Measurements from ENCODE around the gene OSER1.
"Not testable (repeated sequence)": the region's sequence is repeated elsewhere in the genome, so short reads cannot be mapped to it uniquely, and the experiment has no call there.

The OSER1 gene

DNA sequence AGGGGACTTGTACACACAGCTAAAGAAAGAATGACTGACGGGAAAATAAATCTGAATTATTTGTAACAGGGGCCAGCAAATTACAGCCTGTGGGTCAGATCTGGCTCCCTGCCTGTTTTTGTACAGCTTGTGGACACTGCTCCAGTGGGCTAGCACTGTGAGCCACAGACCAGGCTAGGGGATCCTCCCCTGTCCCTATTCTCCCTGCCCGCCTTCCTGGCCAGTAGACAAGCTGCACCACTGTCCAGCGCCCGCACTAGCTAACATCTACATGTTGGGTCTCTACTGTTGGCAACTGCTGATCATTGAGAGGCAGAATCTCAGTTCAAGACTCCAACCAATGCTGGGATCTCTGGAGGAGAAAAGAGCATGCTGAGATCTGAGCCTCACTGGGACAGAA lies 10.7 kb downstream of the OSER1 start:
- DNase-seq: no peak

DNA sequence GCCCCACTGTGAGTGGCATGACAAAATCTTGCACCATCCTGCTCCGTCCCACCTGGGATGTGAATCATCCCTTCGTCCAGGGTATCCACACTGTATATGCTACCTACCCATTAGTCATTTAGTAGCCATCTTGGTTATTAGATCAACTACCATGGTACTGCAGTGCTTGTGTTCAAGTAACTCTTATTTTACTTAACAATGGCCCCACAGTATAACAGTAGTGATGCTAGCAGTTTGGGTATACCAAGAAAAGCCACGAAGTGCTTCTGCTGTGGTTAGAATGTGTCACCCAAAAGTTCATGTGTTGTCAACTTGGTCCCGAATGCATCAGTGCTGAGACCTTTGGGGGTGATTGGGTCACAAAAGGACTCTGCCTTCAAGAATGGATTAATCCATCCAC lies 11.7 kb downstream of the OSER1 start:
- no peak for DNase-seq

DNA sequence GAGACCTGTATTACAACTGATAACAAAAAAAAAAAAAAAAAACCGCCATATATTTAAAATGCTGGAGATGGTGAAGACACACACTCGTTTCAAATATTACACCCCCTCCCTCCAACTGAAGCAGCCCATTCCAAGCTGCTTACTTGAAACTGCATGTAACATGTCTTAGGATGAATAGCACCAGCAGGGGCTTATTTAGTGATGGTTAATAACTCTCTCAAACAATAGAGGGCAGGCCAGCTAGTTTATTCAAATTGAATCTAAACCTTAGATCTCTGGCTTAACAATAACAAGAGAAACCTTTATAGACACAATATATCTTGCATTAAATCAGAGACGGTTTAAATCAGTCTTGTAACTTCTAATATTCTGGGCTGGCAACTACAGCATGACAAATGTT lies 14.3 kb downstream of the OSER1 start:
- peak; percentile 18 for DNase-seq

- DNase-seq: no peak
Measured at GRCh38 chr20:44195605-44196004, 15.0 kb downstream of the OSER1 start.

- DNase-seq: no peak
Measured at GRCh38 chr20:44193801-44194200, 16.8 kb downstream of the OSER1 start.

DNA sequence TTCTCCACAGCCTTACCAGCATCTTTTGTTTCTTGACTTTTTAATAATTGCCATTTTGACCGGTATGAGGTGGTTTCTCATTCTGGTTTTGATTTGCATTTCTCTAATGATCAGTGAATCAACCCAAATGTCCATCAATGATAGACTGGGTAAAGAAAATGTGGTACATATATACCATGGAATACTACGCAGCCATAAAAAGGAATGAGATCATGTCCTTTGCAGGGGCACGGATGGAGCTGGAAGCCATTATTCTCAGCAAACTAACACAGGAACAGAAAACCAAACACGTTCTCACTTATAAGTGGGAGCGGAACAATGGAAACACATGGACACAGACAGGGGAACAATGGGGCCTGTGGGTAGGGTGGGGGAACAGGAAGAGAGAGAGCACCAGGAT lies 18.9 kb downstream of the OSER1 start:
- not testable (repeated sequence) for DNase-seq

- peak; percentile 87 for DNase-seq
Measured at GRCh38 chr20:44190197-44190852, 20.2 kb downstream of the OSER1 start.

GRCh38 chr20:44188752-44189151 lies 21.8 kb downstream of the OSER1 start:
- no peak for DNase-seq

DNA sequence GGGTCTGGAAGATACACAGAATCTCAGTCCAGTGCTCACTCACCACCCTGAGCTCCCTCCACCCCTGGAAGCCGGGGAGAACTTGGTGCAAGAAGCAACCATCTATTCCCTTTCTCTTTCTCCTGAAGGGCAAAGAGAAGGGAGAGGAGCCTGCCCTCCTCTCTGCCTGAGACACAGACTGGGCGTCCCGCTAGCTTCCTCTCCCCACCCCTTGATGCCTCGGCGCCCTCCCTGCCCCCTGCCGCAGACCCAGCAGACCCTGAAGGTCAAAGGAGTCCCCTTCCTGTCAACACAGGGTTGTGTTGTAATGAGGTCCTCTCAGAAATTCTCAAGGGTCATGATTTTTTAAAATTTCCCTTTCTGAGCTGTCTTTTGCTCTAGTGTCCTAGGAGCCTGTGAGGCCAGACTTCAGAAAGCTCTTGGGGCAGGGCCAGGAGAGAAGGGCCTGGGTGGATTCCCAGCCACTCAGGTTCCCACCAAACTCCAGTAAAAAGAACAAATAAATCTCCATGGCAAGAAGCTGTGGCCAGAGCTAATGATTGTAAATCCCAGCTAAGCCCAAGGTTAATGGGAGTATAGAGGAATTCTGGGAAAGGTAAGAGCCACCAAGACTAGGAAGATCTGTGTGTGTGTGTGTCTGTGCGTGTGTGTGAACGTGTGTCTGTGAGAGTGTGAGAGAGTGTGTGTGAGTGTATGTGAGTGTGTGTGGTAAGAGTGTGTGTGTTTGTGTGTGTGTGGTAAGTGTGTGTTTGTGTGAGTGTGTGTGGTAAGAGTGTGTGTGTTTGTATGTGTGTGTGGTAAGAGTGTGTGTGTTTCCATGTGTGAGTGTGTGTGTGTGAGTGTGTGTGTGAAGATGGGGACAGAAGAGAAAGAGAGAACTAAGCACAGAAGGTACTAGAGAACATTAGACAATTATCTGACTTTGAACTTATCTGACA lies 22.5 kb downstream of the OSER1 start:
- no peak for DNase-seq

GRCh38 chr20:44187054-44187771 lies 23.4 kb downstream of the OSER1 start, which contains the start of gene JPH2:
TSS of gene JPH2 (minus strand) at chr20:44187188. CDS start at chr20:44186705, 483 bp downstream.
- DNase-seq: no peak

DNA sequence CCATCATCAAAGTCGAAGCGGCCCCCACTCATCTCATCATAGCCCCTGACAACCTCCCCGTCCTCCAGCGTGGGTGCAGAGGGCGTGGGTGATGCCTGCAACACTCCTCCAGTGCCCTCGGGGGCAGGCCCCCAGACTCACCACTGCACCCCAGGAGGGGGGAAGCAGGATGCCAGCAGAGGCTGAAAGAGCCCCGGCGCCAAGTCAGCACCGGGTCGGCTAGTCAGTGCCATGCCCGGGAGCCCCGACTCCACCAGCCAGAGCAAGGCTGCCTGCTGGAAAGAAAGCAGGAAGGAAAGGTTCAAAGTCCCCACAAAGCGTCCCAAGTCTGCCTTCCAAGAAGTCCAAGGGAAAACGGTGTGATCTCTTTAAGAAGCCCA lies 23.9 kb downstream of the OSER1 start:
- no peak for DNase-seq

DNA sequence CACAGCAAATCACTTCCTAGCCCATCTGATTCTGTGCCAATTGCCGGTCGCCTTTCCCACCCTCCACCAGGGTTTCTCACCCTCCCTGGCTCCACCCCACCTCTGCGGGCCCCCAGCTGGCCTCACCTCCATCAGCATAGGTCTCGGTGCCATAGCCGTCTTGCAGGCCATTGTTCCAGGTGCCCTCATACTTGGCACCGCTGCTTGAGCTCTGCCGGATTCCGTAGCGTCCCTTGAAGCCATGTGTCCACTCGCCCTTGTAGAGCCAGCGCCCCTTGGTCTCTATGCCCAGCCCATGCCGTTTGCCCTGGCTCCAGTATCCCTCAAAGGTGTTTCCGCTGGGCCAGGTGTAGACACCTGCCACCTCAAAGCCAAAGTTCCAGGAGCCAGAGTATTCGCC lies 24.4 kb downstream of the OSER1 start:
- DNase-seq: no peak

GRCh38 chr20:44185574-44185973 lies 25.0 kb downstream of the OSER1 start:
- DNase-seq: no peak

DNA sequence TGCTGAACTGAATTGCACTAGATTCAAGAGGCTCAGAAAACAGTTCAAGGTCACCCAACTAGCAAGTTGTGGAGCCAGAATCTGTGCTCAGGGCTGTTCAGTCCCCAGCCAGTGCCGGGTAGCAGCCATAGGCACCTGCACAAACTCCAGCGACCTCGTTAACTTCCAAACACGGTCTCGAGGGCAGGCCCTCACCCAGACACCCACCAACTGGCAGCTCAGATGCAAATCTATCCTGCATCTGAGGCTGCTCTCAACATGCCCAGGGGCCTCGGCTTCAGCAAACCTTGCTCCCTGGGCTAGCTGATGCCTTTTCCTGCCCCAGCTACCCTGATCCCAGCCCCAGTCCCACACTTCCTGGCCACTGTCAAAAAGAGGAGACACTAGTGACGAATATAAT lies 27.3 kb downstream of the OSER1 start:
- DNase-seq: no peak

DNA sequence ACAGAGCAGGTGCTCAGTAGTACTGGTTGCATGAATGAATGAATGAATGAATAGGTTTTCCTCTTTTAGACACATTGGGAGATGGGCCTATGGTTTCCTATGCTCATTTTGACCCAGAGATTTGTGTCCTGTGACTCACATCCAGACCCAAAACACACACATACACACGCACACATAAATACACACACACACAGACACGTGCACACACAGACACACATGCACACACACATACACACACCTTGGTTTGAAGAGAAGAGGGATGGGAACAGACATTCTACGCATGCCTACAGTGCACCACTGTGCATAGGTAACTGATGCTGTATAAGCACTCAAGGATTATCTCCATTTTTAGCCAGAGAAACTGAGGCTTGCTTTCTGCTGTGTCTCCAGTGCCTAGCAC lies 27.7 kb downstream of the OSER1 start:
- no peak for DNase-seq

DNA sequence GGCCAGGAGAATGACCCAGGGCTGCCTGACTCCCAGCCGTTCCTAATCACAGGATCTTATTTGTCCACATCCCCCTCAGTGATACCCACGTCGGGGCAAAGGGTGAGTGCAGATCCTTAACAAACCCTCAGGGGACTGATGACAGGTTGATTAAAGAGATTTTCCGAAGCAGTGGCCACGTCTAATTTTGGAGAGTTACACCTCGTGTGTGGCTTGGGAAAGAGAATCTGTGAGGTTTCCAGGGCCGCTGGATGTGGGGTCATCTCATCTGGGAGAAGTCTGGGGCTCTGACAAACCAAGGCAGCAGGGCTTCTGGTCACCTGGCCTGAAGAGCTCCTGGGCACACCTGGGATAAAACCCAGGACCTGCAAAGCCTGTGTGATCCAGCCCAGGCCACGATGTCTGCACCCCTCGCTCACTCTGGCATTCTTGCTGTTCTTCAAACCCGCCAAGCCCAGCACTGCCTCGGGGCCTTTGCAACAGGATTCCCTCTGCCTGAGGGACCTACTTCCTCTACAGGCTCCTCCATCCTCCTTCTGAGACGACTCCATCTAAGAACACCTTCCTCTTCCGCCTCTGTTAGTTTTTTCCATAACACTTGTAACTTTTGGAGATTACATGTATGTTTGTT lies 28.3 kb downstream of the OSER1 start:
- no peak for DNase-seq

- DNase-seq: no peak
Measured at GRCh38 chr20:44181611-44182010, 29.0 kb downstream of the OSER1 start.

DNA sequence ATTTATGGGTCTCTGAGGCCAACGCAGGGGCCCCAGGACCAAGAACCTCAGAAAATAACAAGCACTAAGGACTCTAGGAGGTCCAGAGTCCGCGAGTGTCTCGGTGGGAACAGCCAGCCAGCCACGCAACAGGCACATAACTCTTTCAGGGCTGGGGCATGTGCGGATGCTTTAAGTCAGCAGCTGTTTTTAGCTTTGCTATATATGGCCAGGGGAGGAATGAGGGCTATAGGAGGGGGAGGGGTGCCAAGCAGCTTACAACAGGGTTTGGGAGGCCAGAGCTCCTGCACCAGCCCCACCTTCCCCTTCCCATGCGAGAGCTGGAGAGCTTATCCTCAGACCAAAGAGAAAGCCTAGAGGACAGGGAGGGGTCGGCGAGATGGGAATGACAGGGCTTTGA lies 29.8 kb downstream of the OSER1 start:
- no peak for DNase-seq

- DNase-seq: no peak
Measured at GRCh38 chr20:44176833-44177534, 33.6 kb downstream of the OSER1 start.

DNA sequence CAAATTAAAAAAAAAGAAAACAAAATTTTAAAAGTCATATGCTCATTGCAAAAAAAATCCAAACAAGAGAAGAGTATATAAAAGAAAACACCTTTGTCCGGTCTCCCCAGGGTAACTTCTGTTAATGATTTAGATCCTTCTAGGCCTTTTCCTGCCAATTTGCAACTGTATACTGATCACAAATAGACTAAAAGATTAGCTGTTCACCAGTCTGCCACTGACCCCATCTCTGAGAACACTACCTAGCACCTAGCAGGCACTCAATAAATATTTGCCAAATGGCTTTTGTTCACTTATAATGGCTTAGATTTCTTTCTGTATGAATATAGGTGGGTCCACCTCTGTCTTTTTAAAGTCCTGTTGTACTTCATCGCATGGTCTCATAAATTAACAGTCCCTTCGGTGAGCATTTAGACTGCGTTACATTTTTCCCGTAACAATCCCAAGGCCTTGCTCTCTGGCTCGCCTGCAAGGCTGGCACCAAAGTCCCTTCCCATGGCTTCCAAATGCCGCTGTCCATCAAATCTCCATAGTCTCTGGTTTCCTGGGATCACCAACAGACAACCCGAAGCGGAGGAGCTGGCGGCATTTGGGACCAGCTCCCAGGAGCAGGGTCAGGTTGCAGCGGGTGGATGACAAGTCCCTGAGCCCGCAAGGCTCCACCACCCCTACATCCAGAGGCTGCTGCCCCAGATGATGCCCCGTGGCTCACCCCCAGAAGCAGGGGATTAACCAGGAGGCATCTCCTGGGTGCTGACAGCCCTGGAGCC lies 35.4 kb downstream of the OSER1 start:
- no peak for DNase-seq

GRCh38 chr20:44173846-44174245 lies 36.7 kb downstream of the OSER1 start:
- DNase-seq: no peak

- DNase-seq: no peak
Measured at GRCh38 chr20:44173116-44173515, 37.5 kb downstream of the OSER1 start.

Measured in DMS53 (cell line).